Activated CD8-positive, alpha-beta T cell treated with anti-CD3 and anti-CD28 coated beads for 36 hours (primary cell): ENCODE data around the gene CCDC175. TPM values are rescaled to one million over a fixed set of nuclear protein-coding genes. Genes with fewer than 3 reads are reported as not detected.

Experiments used
- ATAC-seq: fragments of 200-7000 bp; cut with Tn5 transposase; one replicate; pipeline ENCODE4 v1.10.0; 2021; ENCODE audit warnings: mild to moderate bottlenecking, moderate library complexity
- CTCF ChIA-PET: fragments of 350-600 bp; sonication (Branson Sonifier 250); formaldehyde crosslinking; loops from one replicate; lab custom pipeline; 2021; ENCODE audit warnings: antibody characterized with exemption; lab: Charles Lee
- POLR2A ChIA-PET: fragments of 350-600 bp; sonication (Branson Sonifier 250); formaldehyde crosslinking; loops from one replicate; lab custom pipeline; 2021; ENCODE audit warnings: antibody characterized with exemption; lab: Charles Lee
- DNase-seq: peaks from one replicate; pipeline ENCODE4 v3.0.0-alpha.2; 2020
- H3K27ac Mint-ChIP-seq: one replicate; pipeline ENCODE4 v1.8.0; 2021; ENCODE audit warnings: mild to moderate bottlenecking, mixed read lengths
- H3K27me3 Mint-ChIP-seq: one replicate; pipeline ENCODE4 v1.8.0; 2021; ENCODE audit warnings: mixed read lengths
- H3K36me3 Mint-ChIP-seq: one replicate; pipeline ENCODE4 v1.8.0; 2021; ENCODE audit warnings: low read depth, mixed read lengths
- H3K4me1 Mint-ChIP-seq: one replicate; pipeline ENCODE4 v1.8.0; 2021; ENCODE audit warnings: low read depth, mixed read lengths
- H3K4me3 Mint-ChIP-seq: one replicate; pipeline ENCODE4 v1.8.0; 2021; ENCODE audit warnings: mild to moderate bottlenecking, moderate library complexity, mixed read lengths
- H3K9me3 Mint-ChIP-seq: one replicate; pipeline ENCODE4 v1.8.0; 2021; ENCODE audit warnings: mixed read lengths
- intact Hi-C: fragments of 100-400 bp; cut with micrococcal nuclease; formaldehyde crosslinking; loops from one replicate; pipeline ENCODE4 v1.10.0; 2022
- total RNA-seq, 2 experiments: library from RNA; stranded (reverse); gene quantifications; one replicate each; pipeline ENCODE4 v1.2.3, GENCODE V29; 2021
- TF ChIP-seq, protein P1 (sequence below): fragments of 200-600 bp; IDR thresholded peaks from one replicate; pipeline ENCODE4 v1.8.0; 2022; ENCODE audit warnings: antibody characterized with exemption, mild to moderate bottlenecking

CCDC175 gene
- total RNA-seq, 2 experiments from 2014 or later, result not detected

DNA sequence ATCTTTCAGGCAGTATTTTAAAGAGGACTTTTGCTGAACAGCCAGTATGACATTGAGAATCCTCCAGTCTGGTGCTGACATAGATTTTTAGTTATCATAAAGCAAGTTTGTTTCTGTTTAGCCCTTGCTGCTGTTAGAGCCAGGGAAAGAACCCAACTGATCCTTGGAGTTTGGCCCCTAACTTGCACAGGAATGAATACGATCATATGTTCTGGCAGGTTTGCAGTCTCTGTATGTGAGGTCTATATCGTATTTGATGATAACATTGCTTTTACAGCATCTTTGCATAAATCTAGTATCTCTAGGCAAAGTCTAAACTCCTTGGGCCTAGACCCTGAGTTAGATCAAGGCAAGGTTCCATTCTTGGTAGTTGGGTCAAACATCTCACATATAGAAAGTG is 4.3 kb upstream of the CCDC175 start:
- Mint-ChIP-seq H3K27ac (no peak overlapping the region), H3K9me3 (no peaks in the 10 kb centered on the region), H3K36me3 (no peaks in the 10 kb centered on the region), H3K4me3 (no peak overlapping the region), H3K4me1 (peaks cover 6% of the 10 kb centered on the region), H3K27me3 (peaks cover 10% of the 10 kb centered on the region)
- DNase-seq (no peak), ATAC-seq (no peak)
- POLR2A ChIA-PET, result no interaction called here
- intact Hi-C loops, result no loop called here
- CTCF ChIA-PET, result interaction anchor here (0.6 kb wide), 1 partner anchor 86 kb away, joined by 4 read pairs; no protein-coding TSS in a partner anchor
- TF ChIP-seq, protein P1, sequence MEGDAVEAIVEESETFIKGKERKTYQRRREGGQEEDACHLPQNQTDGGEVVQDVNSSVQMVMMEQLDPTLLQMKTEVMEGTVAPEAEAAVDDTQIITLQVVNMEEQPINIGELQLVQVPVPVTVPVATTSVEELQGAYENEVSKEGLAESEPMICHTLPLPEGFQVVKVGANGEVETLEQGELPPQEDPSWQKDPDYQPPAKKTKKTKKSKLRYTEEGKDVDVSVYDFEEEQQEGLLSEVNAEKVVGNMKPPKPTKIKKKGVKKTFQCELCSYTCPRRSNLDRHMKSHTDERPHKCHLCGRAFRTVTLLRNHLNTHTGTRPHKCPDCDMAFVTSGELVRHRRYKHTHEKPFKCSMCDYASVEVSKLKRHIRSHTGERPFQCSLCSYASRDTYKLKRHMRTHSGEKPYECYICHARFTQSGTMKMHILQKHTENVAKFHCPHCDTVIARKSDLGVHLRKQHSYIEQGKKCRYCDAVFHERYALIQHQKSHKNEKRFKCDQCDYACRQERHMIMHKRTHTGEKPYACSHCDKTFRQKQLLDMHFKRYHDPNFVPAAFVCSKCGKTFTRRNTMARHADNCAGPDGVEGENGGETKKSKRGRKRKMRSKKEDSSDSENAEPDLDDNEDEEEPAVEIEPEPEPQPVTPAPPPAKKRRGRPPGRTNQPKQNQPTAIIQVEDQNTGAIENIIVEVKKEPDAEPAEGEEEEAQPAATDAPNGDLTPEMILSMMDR, result no peak

DNA sequence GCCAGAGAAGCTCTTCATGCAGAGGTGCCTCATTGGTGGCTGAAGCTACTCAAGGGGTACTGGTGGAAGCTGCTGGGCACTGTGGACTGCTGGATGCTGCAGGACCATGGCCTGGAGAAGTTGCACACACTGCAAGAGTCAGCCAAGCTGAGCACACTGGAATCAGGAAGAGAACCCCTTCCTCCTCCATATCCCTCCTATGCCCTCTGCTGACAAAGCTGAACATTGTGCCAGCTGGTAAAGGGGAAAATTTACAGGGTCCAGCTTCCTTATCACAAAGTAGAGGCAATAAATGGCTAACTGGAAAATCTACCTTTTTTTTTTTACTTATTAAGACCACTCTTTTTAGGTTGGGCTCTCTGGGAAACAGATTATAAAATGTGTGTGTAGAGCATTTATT is 6.5 kb downstream of the CCDC175 start:
- Mint-ChIP-seq H3K4me1 (no peaks in the 10 kb centered on the region), H3K4me3 (no peak overlapping the region), H3K27me3 (peaks cover 18% of the 10 kb centered on the region), H3K27ac (no peak overlapping the region), H3K36me3 (no peaks in the 10 kb centered on the region), H3K9me3 (no peaks in the 10 kb centered on the region)
- TF ChIP-seq, protein P1, result no peak
- ATAC-seq (no peak), DNase-seq (no peak)
- ChIA-PET POLR2A (no interaction called here), CTCF (interaction anchor here (1.3 to 1.4 kb wide), 2 partner anchors 47 to 62 kb away, joined by 3 read pairs; no protein-coding TSS in a partner anchor)
- intact Hi-C loops, result no loop called here

DNA sequence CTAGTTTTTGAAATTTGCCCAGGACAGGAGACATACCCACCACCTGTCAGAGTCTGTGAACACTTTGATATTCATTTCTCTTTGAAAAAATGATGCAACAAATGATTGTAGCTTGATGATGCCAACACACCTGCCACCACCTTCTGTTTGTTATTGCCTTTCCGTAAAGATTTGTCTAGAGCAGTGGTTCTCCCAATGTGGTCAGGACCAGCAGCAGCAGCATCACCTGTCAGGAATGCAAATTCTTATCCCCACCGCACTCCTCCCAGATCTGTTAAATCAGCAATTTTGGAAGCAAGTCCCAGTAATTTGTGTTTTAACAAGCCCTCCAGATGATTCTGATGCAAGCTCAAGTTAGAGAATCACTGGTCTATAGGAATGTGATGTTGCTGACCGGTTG is 9.9 kb downstream of the CCDC175 start:
- H3K4me3 Mint-ChIP-seq, result no peak overlapping the region
- H3K36me3 Mint-ChIP-seq, result no peaks in the 10 kb centered on the region
- TF ChIP-seq, protein P1, result no peak

DNA sequence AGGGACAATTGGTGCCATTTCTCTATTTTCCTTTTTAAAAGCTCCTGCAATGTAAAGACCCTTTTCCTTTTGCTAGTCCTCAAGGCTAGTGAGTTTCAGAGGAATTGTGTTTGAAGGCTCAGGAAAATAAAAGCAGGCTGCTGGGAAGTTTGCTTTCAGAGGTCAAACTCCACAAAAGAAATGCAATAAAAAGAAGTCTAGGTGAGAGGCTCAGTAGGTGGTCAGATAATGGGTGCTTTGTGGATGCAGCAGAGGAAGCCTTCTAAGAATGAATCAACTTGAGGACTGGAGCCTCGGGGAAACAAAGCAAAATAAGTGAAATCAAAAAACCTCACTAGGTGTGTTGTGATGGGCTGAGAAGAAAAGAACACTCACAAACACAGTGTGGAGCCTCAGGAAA is 10.3 kb downstream of the CCDC175 start:
- ChIA-PET CTCF (interaction anchor here (3.6 kb wide), 1 partner anchor 11 kb away, joined by 23 read pairs; the partner anchor contains the start of gene CCDC175), POLR2A (no interaction called here)
- Mint-ChIP-seq H3K36me3 (no peaks in the 10 kb centered on the region), H3K27ac (no peak overlapping the region), H3K27me3 (peaks cover 22% of the 10 kb centered on the region), H3K9me3 (no peaks in the 10 kb centered on the region), H3K4me1 (no peaks in the 10 kb centered on the region), H3K4me3 (no peak overlapping the region)
- intact Hi-C loops, result no loop called here
- TF ChIP-seq, protein P1, result no peak
- DNase-seq, result no peak
- no peak for ATAC-seq

More for the DNA sequence above, 9.9 kb downstream of the CCDC175 start:
- CTCF ChIA-PET, result interaction anchor here (3.6 kb wide), 1 partner anchor 10 kb away, joined by 23 read pairs; the partner anchor contains the start of gene CCDC175
- no peaks in the 10 kb centered on the region for H3K9me3 Mint-ChIP-seq
- no peaks in the 10 kb centered on the region for H3K4me1 Mint-ChIP-seq
- no peak overlapping the region for H3K27ac Mint-ChIP-seq
- POLR2A ChIA-PET, result no interaction called here
- ATAC-seq (no peak), DNase-seq (no peak)
- intact Hi-C loops, result no loop called here
- H3K27me3 Mint-ChIP-seq, result peaks cover 22% of the 10 kb centered on the region

DNA sequence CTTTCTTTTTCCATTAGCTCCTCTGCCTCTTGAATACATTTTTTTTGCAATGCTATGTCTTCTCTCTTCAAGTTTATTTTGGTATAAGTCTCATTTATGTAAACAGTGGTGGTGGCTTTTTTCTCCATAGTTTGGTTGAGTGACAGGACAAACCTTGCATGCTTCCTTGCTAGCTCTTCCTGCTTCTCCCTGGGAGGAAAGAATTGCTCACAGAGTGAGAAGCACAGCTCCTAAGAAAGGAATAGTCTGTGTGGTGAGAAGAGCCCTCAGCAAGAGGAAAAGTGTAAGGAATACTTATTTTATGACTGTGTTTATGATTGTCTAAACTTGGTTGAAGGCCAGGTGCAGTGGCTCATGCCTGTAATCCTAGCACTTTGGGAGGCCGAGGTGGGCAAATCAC is 11.5 kb downstream of the CCDC175 start:
- TF ChIP-seq, protein P1, result no peak
- peaks cover 22% of the 10 kb centered on the region for H3K27me3 Mint-ChIP-seq
- no peak for ATAC-seq
- H3K27ac Mint-ChIP-seq, result no peak overlapping the region
- no peaks in the 10 kb centered on the region for H3K9me3 Mint-ChIP-seq
- intact Hi-C loops, result no loop called here
- ChIA-PET POLR2A (no interaction called here), CTCF (interaction anchor here (0.7 to 3.6 kb wide), 3 partner anchors 9 to 12 kb away, joined by 3 to 23 read pairs (median 4); partner anchors contain the start of gene CCDC175)
- no peak for DNase-seq
- no peaks in the 10 kb centered on the region for H3K36me3 Mint-ChIP-seq
- H3K4me1 Mint-ChIP-seq, result no peaks in the 10 kb centered on the region
- H3K4me3 Mint-ChIP-seq, result no peak overlapping the region
